ENCODE data around the gene VPS13A. TPM values are rescaled to one million over a fixed set of nuclear protein-coding genes. Genes with fewer than 3 reads are reported as not detected.

VPS13A gene
- total RNA-seq, 4 donors from 2014 or later = 24.6 to 31.0 (median 27.6) TPM

GRCh38 chr9:77183581-77183980 lies 6.2 kb downstream of the VPS13A start:
- no peak overlapping the region for H3K27ac ChIP-seq
- no peak for DNase-seq (ENCODE audit: low spot score in 2 of 2)
- H3K4me3 ChIP-seq = no peak overlapping the region
- no peaks in the 10 kb centered on the region for H3K27me3 ChIP-seq
- H3K4me1 ChIP-seq = peaks cover 0 to 12% (median 2%) of the 10 kb centered on the region in 4 donors
- H3K9me3 ChIP-seq = no peaks in the 10 kb centered on the region
- TF ChIP-seq POLR2A (IDR thresholded peaks at IDR 0.05) = no peak
- no peak for TF ChIP-seq EP300 (IDR thresholded peaks at IDR 0.05)
- no peak for TF ChIP-seq CTCF (IDR thresholded peaks at IDR 0.05)
- no peaks in the 10 kb centered on the region for H3K36me3 ChIP-seq

- no peaks in the 10 kb centered on the region for H3K9me3 ChIP-seq
- H3K36me3 ChIP-seq = no peaks in the 10 kb centered on the region
- H3K27ac ChIP-seq = no peak overlapping the region
- TF ChIP-seq CTCF (IDR thresholded peaks at IDR 0.05) (no peak), POLR2A (IDR thresholded peaks at IDR 0.05) (no peak), EP300 (IDR thresholded peaks at IDR 0.05) (no peak)
- H3K4me1 ChIP-seq = no peaks in the 10 kb centered on the region
- no peak for DNase-seq (ENCODE audit: low spot score in 2 of 2)
- H3K27me3 ChIP-seq = no peaks in the 10 kb centered on the region
- 95 to 99% methylated on average over 3 of the region's 3 CpGs for WGBS, 2 donors
- no peak overlapping the region for H3K4me3 ChIP-seq
These were observed 10.9 kb downstream of the VPS13A start for GRCh38 chr9:77188242-77188641.

- Histone ChIP-seq H3K27ac (no peak overlapping the region), H3K36me3 (no peaks in the 10 kb centered on the region), H3K4me1 (no peaks in the 10 kb centered on the region), H3K9me3 (no peaks in the 10 kb centered on the region), H3K4me3 (no peak overlapping the region), H3K27me3 (no peaks in the 10 kb centered on the region)
- 86 to 90% methylated on average over 2 of the region's 2 CpGs for WGBS, 2 donors
- DNase-seq (ENCODE audit: low spot score in 2 of 2) = no peak
- TF ChIP-seq POLR2A (IDR thresholded peaks at IDR 0.05) = no peak
- TF ChIP-seq CTCF (IDR thresholded peaks at IDR 0.05) = no peak
- no peak for TF ChIP-seq EP300 (IDR thresholded peaks at IDR 0.05)
These were observed 17.1 kb downstream of the VPS13A start for GRCh38 chr9:77194423-77194822.

- Histone ChIP-seq H3K27me3 (no peaks in the 10 kb centered on the region), H3K27ac (no peak overlapping the region), H3K4me3 (no peak overlapping the region), H3K9me3 (no peaks in the 10 kb centered on the region), H3K4me1 (no peaks in the 10 kb centered on the region), H3K36me3 (peaks cover 0 to 36% (median 0%) of the 10 kb centered on the region in 3 donors)
- TF ChIP-seq CTCF (IDR thresholded peaks at IDR 0.05) (no peak), POLR2A (IDR thresholded peaks at IDR 0.05) (no peak), EP300 (IDR thresholded peaks at IDR 0.05) (no peak)
- 64% methylated on average over 2 of the region's 2 CpGs for WGBS, 2 donors
- no peak for DNase-seq (ENCODE audit: low spot score in 2 of 2)
These were observed 32.8 kb downstream of the VPS13A start for GRCh38 chr9:77210116-77210515.

GRCh38 chr9:77211561-77211960 lies 34.2 kb downstream of the VPS13A start:
- Histone ChIP-seq H3K27ac (no peak overlapping the region), H3K9me3 (no peaks in the 10 kb centered on the region), H3K4me3 (no peak overlapping the region), H3K36me3 (peaks cover 0 to 36% (median 0%) of the 10 kb centered on the region in 3 donors), H3K4me1 (no peaks in the 10 kb centered on the region), H3K27me3 (no peaks in the 10 kb centered on the region)
- no peak for DNase-seq (ENCODE audit: low spot score in 2 of 2)
- 86 to 92% methylated on average over 6 of the region's 6 CpGs for WGBS, 2 donors
- no peak for TF ChIP-seq POLR2A (IDR thresholded peaks at IDR 0.05)
- no peak for TF ChIP-seq CTCF (IDR thresholded peaks at IDR 0.05)
- no peak for TF ChIP-seq EP300 (IDR thresholded peaks at IDR 0.05)

Data from tibial nerve (tissue), 4 donors.